AG08395 (cell line): ENCODE results near the gene SPATS2L.

Experiments used
- DNase-seq: peaks from one replicate; pipeline ENCODE4 v3.0.0; 2012; ENCODE audit warnings: mixed read lengths, low spot score

Gene SPATS2L

GRCh38 chr2:200469708-200470211 lies 163.3 kb downstream of the SPATS2L start:
- no peak for DNase-seq

GRCh38 chr2:200470230-200470629 lies 163.7 kb downstream of the SPATS2L start:
- no peak for DNase-seq

- DNase-seq: peak; percentile 47
Measured at GRCh38 chr2:200471324-200471848, 164.9 kb downstream of the SPATS2L start.

GRCh38 chr2:200471928-200472645 lies 165.6 kb downstream of the SPATS2L start:
- DNase-seq: no peak

GRCh38 chr2:200472853-200473464 lies 166.5 kb downstream of the SPATS2L start:
- DNase-seq: no peak

- DNase-seq: no peak
Measured at GRCh38 chr2:200475795-200476194, 169.3 kb downstream of the SPATS2L start.

GRCh38 chr2:200476836-200477235 lies 170.3 kb downstream of the SPATS2L start:
- no peak for DNase-seq

GRCh38 chr2:200477667-200478131 lies 171.2 kb downstream of the SPATS2L start:
- DNase-seq: no peak

- peak; percentile 59 for DNase-seq
Measured at GRCh38 chr2:200479692-200480265, 173.3 kb downstream of the SPATS2L start.

- DNase-seq: no peak
Measured at GRCh38 chr2:200482194-200482593, 175.7 kb downstream of the SPATS2L start.

- no peak for DNase-seq
Measured at GRCh38 chr2:200483729-200484198, 177.3 kb downstream of the SPATS2L start.

GRCh38 chr2:200484934-200485333 lies 178.4 kb downstream of the SPATS2L start:
- no peak for DNase-seq

- DNase-seq: no peak
Measured at GRCh38 chr2:200486529-200486928, 180.0 kb downstream of the SPATS2L start.

GRCh38 chr2:200488169-200488568 lies 181.7 kb downstream of the SPATS2L start:
- DNase-seq: no peak

GRCh38 chr2:200490001-200490400 lies 183.5 kb downstream of the SPATS2L start:
- no peak for DNase-seq

- DNase-seq: no peak
Measured at GRCh38 chr2:200492656-200493055, 186.2 kb downstream of the SPATS2L start.

GRCh38 chr2:200494048-200494447 lies 187.6 kb downstream of the SPATS2L start:
- no peak for DNase-seq

- no peak for DNase-seq
Measured at GRCh38 chr2:200496696-200497095, 190.2 kb downstream of the SPATS2L start.

- DNase-seq: peak; percentile 19
Measured at GRCh38 chr2:200498402-200499162, 192.1 kb downstream of the SPATS2L start.

GRCh38 chr2:200502196-200502595 lies 195.7 kb downstream of the SPATS2L start:
- no peak for DNase-seq

GRCh38 chr2:200506679-200507078 lies 200.2 kb downstream of the SPATS2L start:
- DNase-seq: no peak

- DNase-seq: no peak
Measured at GRCh38 chr2:200507179-200507578, 200.7 kb downstream of the SPATS2L start.
